SK-N-MC (cell line): ENCODE data around the gene MAP3K21.

Experiments used
- DNase-seq: peaks from one replicate; pipeline ENCODE4 v3.0.0-alpha.2; 2011; ENCODE audit warnings: low read depth, low spot score
- H3K27ac ChIP-seq: fragments of 200-600 bp; sonication (generic); 2 replicates; pipeline ENCODE4 v1.5.1; 2016; ENCODE audit warnings: mixed run types
- H3K36me3 ChIP-seq: fragments of 200-600 bp; sonication (generic); 2 replicates; pipeline ENCODE4 v1.6.1; 2017; ENCODE audit warnings: antibody characterized with exemption, low read length, mixed read lengths; ENCODE audit not compliant: insufficient read depth
- H3K4me3 ChIP-seq: fragments of 200-600 bp; sonication (generic); 2 replicates; pipeline ENCODE4 v1.5.1; 2016
- H3K9ac ChIP-seq: fragments of 200-600 bp; sonication (generic); 2 replicates; pipeline ENCODE4 v1.8.0; 2017; ENCODE audit warnings: mixed run types, mixed read lengths; ENCODE audit not compliant: insufficient read length
- H3K9me3 ChIP-seq: fragments of 200-600 bp; sonication (generic); 2 replicates; pipeline ENCODE4 v1.6.1; 2017; ENCODE audit warnings: low read depth, mild to moderate bottlenecking, antibody characterized with exemption, low read length, moderate library complexity, mixed read lengths
- EZH2 ChIP-seq: fragments of 200-600 bp; sonication (generic); IDR thresholded peaks from one replicate; pipeline ENCODE4 v1.6.1; 2017; ENCODE audit warnings: antibody characterized with exemption
- FOXP2 ChIP-seq: optimal IDR thresholded peaks from 2 replicates; pipeline ENCODE3; 2011; ENCODE audit warnings: mild to moderate bottlenecking, moderate library complexity; ENCODE audit not compliant: insufficient read depth; ENCODE audit errors: extremely low read length, control extremely low read depth
- POLR2AphosphoS5 ChIP-seq: IDR thresholded peaks from 2 replicates; pipeline ENCODE4 v1.6.1; 2012; ENCODE audit warnings: mild to moderate bottlenecking, low read depth, low read length, borderline replicate concordance

MAP3K21 gene

DNA sequence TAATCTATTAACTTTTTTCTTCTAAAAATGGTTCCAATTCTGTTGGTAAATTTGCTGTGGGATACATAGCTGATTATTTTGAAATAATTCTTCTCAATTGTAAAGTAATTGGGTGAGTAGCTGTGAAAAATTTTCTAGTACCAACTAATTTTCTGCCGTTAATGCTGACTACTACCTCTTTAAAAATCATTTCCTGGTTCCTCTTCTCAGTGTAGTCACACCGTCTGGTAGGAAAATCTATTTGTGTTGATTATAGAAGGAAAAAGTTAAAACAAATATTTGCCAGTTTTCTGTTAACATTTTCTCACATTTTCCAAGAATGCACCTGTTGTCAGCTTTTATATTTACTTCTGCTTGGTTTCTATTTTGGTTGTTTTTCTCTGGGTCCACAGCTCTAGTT is 82.0 kb downstream of the MAP3K21 start:
- TF ChIP-seq FOXP2 (no peak), POLR2AphosphoS5 (no peak), EZH2 (no peak)
- Histone ChIP-seq H3K27ac (no peak overlapping the region), H3K9ac (no peak overlapping the region), H3K9me3 (no peaks in the 10 kb centered on the region), H3K4me3 (no peak overlapping the region), H3K36me3 (no peaks in the 10 kb centered on the region)
- no peak for DNase-seq

DNA sequence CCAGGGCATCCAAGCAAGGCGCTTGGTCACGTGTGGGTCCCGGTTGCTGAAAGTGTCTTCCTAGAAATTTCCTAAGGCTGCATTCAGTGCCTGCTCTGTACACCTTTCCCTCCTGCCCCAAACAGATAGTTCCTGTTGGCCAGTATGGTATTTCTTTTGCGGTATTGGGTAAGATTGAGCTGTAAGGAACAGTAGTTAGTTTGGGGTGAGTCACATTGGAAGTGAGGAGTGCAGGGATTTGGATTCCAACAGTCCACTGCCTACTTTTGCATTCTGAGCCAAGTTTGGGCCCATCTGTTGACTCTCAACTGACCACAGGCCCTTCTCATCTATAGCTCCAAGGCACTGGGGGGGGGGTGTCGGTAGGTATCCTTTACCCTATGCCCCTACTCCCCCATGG is 83.4 kb downstream of the MAP3K21 start:
- no peak overlapping the region for H3K27ac ChIP-seq
- H3K36me3 ChIP-seq = no peaks in the 10 kb centered on the region
- no peak for TF ChIP-seq EZH2
- no peak for TF ChIP-seq POLR2AphosphoS5
- no peak for TF ChIP-seq FOXP2
- no peaks in the 10 kb centered on the region for H3K9me3 ChIP-seq
- DNase-seq = no peak
- H3K9ac ChIP-seq = no peak overlapping the region
- no peak overlapping the region for H3K4me3 ChIP-seq

DNA sequence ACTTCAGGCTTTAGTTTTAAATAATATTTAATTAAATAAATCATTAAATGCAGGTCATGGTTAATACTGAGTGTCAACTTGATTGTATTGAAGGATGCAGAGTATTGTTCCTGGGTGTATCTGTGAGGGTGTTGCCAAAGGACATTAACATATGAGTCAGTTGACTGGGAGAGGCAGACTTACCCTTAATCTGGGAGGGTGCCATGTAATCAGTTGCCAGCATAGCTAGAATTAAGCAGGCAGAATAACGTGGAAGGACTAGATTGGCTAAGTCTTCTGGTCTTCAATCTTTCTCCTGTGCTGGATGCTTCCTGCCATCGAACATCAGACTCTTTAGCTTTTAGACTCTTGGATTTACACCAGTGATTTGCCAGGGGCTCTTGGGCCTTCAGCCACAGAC is 85.3 kb downstream of the MAP3K21 start:
- TF ChIP-seq FOXP2 (no peak), POLR2AphosphoS5 (no peak), EZH2 (no peak)
- Histone ChIP-seq H3K27ac (no peak overlapping the region), H3K9ac (no peak overlapping the region), H3K4me3 (no peak overlapping the region), H3K36me3 (no peaks in the 10 kb centered on the region), H3K9me3 (no peaks in the 10 kb centered on the region)
- no peak for DNase-seq

DNA sequence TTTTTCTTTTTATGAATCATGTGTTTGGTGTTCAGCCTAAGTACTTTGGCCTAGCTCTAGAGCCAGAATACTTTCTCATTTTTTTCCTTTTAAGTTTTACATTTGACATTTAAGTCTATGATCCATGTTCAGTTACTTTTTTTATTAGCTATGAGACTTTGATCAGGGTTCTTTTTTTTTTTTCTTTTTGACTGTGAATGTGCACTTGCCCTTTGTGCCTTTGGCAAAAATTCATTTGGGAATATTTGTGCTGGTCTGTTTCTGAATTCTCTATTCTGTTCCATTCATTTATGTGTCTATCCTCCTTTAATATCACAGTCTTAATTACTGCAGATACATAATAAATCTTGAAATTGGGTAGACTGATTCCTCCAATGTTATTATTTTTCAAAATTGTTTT is 93.8 kb downstream of the MAP3K21 start:
- DNase-seq = no peak
- Histone ChIP-seq H3K27ac (no peak overlapping the region), H3K36me3 (no peaks in the 10 kb centered on the region), H3K9me3 (0 out of 2 replicates have a peak, but pooled peaks cover 4% of the 10 kb centered on the region), H3K4me3 (no peak overlapping the region), H3K9ac (no peak overlapping the region)
- TF ChIP-seq EZH2 (no peak), FOXP2 (no peak), POLR2AphosphoS5 (no peak)

DNA sequence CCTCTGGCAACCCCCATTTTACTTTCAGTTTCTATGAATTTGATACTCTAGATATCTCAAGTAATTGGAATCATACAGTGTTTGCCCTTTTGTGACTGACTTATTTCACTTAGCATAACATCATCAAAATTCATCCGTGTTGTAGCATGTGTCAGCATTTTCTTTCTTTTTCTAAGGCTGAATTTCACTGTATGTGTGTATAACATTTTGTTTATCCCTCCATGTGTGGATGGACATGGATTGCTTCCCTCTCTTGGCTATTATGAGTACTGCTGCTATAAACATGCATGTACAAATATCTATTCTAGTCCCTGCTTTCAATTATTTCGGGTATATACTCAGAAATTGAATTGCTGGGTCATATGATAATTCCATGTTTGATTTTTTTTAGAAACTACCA is 97.3 kb downstream of the MAP3K21 start:
- no peak overlapping the region for H3K27ac ChIP-seq
- no peak overlapping the region for H3K4me3 ChIP-seq
- TF ChIP-seq POLR2AphosphoS5 = no peak
- TF ChIP-seq EZH2 = no peak
- TF ChIP-seq FOXP2 = no peak
- no peaks in the 10 kb centered on the region for H3K36me3 ChIP-seq
- no peak for DNase-seq
- 0 out of 2 replicates have a peak, but pooled peaks cover 4% of the 10 kb centered on the region for H3K9me3 ChIP-seq
- H3K9ac ChIP-seq = no peak overlapping the region

DNA sequence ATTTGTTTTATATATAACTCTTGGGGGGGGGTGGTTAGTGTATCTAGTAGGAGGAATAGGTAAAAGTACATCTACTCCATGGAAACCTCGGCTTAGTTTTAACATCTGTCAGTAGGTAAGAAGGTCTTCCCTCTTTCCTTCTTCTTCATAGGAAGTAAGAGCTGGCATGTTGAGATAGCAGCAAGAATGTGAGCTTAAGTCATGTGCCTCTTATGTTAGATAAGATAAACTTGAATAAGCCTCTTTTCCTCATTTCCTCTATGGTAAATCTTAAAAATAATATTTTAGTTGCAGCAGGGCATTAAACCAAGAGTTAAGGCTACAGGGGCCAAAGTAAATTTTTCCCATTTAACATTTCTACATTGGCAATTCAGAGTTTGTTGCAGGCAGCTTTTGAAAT is 100.4 kb downstream of the MAP3K21 start:
- Histone ChIP-seq H3K9me3 (no peaks in the 10 kb centered on the region), H3K4me3 (no peak overlapping the region), H3K9ac (no peak overlapping the region), H3K36me3 (no peaks in the 10 kb centered on the region), H3K27ac (no peak overlapping the region)
- DNase-seq = no peak
- no peak for TF ChIP-seq POLR2AphosphoS5
- TF ChIP-seq EZH2 = no peak
- TF ChIP-seq FOXP2 = no peak

DNA sequence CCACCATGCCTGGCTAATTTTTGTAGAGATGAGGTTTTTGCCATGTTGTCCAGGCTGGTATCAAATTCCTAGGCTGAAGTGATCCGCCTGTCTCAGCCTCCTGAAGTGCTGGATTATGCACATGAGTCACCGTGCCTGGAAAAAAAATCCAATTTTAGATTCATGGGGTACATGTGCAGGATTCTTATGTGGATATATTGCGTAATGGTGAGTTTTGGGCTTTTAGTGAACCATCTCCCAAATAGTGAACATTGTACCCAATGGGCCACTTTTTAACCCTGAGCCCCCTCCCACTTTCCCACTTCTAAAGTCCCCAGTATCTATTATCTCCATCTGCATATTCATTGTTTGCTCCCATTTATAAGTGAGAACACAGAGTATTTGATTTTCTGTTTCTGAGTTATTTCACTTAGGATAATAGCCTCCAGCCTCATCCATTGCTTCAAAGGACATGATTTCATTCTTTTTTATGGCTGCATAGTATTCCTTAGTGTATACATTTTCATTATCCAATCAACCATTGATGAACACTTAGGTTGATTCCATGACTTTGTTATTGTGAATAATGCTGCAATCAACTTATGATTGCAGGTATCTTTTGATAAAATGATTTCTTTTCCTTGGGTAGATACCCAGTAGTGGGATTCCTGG is 104.4 kb downstream of the MAP3K21 start:
- no peak overlapping the region for H3K27ac ChIP-seq
- no peak for DNase-seq
- no peaks in the 10 kb centered on the region for H3K36me3 ChIP-seq
- TF ChIP-seq POLR2AphosphoS5 = no peak
- TF ChIP-seq EZH2 = no peak
- no peak for TF ChIP-seq FOXP2
- no peak overlapping the region for H3K9ac ChIP-seq
- H3K9me3 ChIP-seq = no peaks in the 10 kb centered on the region
- no peak overlapping the region for H3K4me3 ChIP-seq

DNA sequence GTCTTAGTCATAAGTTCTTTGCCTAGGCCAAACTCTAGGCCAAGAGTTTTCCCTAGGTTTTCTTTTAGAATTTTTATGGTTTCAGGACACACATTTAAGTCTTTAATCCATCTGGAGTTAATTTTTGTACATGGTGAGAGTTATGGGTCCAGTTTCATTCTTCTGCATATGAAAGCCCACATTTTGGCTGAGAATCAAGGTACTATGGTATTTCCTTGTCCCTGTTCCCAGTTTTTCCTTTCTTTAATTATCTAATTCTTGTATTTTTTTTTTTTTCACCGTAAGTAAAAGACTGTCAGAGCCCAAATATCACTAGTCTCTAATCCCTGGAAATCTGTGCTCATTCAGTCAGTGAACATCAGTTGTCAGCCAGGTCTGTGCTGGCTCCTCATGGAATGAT is 105.4 kb downstream of the MAP3K21 start:
- no peak for DNase-seq
- Histone ChIP-seq H3K9me3 (no peaks in the 10 kb centered on the region), H3K9ac (no peak overlapping the region), H3K36me3 (no peaks in the 10 kb centered on the region), H3K4me3 (no peak overlapping the region), H3K27ac (no peak overlapping the region)
- TF ChIP-seq FOXP2 = no peak
- no peak for TF ChIP-seq EZH2
- TF ChIP-seq POLR2AphosphoS5 = no peak
